Breast epithelium (tissue), 4 donors: ENCODE measurements around the gene PRRT4. TPM values are rescaled to one million over a fixed set of nuclear protein-coding genes. Genes with fewer than 3 reads are reported as not detected.

Experiments
- DNase-seq, 2 donors: peaks; one replicate each; pipeline ENCODE4 v3.0.0-alpha.2; 2019; ENCODE audit warnings: low spot score in 2 of 2
- H3K27ac ChIP-seq, 2 donors: fragments of 200-600 bp; sonication (generic) in 1 of 2; one replicate each; pipeline ENCODE4 v1.5.1; 2016 to 2019; ENCODE audit warnings: mild to moderate bottlenecking in 1 of 2
- H3K27me3 ChIP-seq, 2 donors: fragments of 200-600 bp; sonication (generic) in 1 of 2; one replicate each; pipeline versions ENCODE4 v1.5.1 to v1.6.0; 2017 to 2019; ENCODE audit warnings: control low read depth in 1 of 2, mild to moderate bottlenecking in 1 of 2
- H3K36me3 ChIP-seq: fragments of 200-600 bp; one replicate; pipeline ENCODE4 v1.5.1; 2019
- H3K4me1 ChIP-seq, 2 donors: fragments of 200-600 bp; sonication (generic); one replicate each; pipeline ENCODE4 v1.5.1; 2016 to 2019; ENCODE audit warnings: control low read depth in 1 of 2
- H3K4me3 ChIP-seq, 3 donors: fragments of 200-600 bp; sonication (generic); 1 replicate in 2 of 3; 2 replicates in 1 of 3; pipeline ENCODE4 v1.5.1; 2016 to 2019; ENCODE audit warnings: mild to moderate bottlenecking in 3 of 3, moderate library complexity in 2 of 3
- H3K9me3 ChIP-seq, 2 donors: fragments of 200-600 bp; sonication (generic) in 1 of 2; one replicate each; pipeline ENCODE4 v1.5.1; 2016 to 2019; ENCODE audit warnings: control low read depth in 1 of 2
- CTCF ChIP-seq, 3 donors: fragments of 450-650 bp; IDR thresholded peaks; one replicate each; pipeline ENCODE4 v1.5.1; 2016 to 2017; ENCODE audit warnings: antibody characterized with exemption in 3 of 3, mild to moderate bottlenecking in 3 of 3, moderate library complexity in 3 of 3
- POLR2A ChIP-seq: fragments of 450-650 bp; IDR thresholded peaks from one replicate; pipeline ENCODE4 v1.6.1; 2016; ENCODE audit warnings: antibody characterized with exemption, mild to moderate bottlenecking, moderate library complexity
- POLR2AphosphoS5 ChIP-seq, 3 donors: sonication (generic); formaldehyde crosslinking; IDR thresholded peaks; one replicate each; pipeline ENCODE4 v1.6.1; 2017; ENCODE audit warnings: antibody characterized with exemption in 3 of 3
- intact Hi-C: fragments of 100-400 bp; cut with DNase I; formaldehyde crosslinking; loops from one replicate; pipeline ENCODE4 v1.15.1; 2023; ENCODE audit warnings: low total_unique reads
- total RNA-seq, 3 donors: library from RNA; depleted of rRNA; stranded (reverse); fragments of >200 nt; gene quantifications; one replicate each; pipeline ENCODE4 v1.1.0, GENCODE V29; 2016

PRRT4 gene
- total RNA-seq, 3 donors from 2014 or later: under 0.01 to 3.8 (median 0.44) TPM

- Histone ChIP-seq H3K4me1 (peaks cover 0 to 8% of the 10 kb centered on the region in 2 donors), H3K4me3 (no peak overlapping the region), H3K36me3 (peaks cover 6% of the 10 kb centered on the region), H3K9me3 (no peaks in the 10 kb centered on the region), H3K27me3 (no peaks in the 10 kb centered on the region), H3K27ac (no peak overlapping the region)
- DNase-seq: no peak
- intact Hi-C loops: no loop called here
- TF ChIP-seq POLR2A: no peak
- no peak for TF ChIP-seq POLR2AphosphoS5 (IDR thresholded peaks at IDR 0.05)
- TF ChIP-seq CTCF (IDR thresholded peaks at IDR 0.05): no peak
Measured at GRCh38 chr7:128341733-128342132, 19.8 kb downstream of the PRRT4 start.

DNA sequence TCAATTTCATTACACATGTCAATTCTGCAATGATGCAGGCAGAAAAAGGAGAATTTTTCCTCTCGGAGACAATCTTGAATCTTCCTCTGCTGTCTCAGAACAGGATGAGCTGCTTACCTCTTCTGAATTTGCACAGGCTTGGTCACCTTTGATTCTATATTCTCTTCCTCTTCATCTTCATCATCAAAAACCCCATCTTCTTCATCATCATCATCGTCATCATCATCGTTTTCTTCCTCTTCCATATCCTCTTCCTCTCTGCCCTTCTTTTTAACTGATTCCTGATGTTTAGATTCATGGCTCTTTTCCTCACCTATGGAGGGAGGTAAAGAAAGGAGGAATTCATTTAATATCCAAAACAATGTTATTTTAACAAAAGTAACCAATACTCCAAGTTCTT is 25.8 kb downstream of the PRRT4 start:
- DNase-seq: no peak
- Histone ChIP-seq H3K4me3 (no peak overlapping the region), H3K36me3 (peaks cover 9% of the 10 kb centered on the region), H3K27me3 (no peaks in the 10 kb centered on the region), H3K4me1 (no peaks in the 10 kb centered on the region), H3K9me3 (no peaks in the 10 kb centered on the region), H3K27ac (no peak overlapping the region)
- no peak for TF ChIP-seq CTCF (IDR thresholded peaks at IDR 0.05)
- no peak for TF ChIP-seq POLR2AphosphoS5 (IDR thresholded peaks at IDR 0.05)
- TF ChIP-seq POLR2A: no peak
- intact Hi-C loops: no loop called here

DNA sequence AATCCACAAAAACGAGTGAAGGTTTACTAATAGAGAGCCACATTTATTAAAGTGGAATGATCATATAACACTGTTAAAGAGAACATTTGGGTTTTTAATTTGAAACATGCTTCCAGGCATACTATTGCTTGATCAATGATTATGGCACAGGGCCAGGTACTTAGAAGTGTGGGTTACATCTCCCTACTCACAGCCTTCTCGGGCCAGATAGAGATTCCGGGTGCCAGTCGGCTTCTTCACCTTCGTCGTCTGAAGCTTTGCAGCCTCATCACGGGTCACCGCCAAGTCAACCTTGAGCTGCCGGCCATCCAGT is 37.2 kb downstream of the PRRT4 start:
- Histone ChIP-seq H3K4me1 (no peaks in the 10 kb centered on the region), H3K4me3 (no peak overlapping the region), H3K27ac (no peak overlapping the region), H3K36me3 (peaks cover 7% of the 10 kb centered on the region), H3K27me3 (no peaks in the 10 kb centered on the region), H3K9me3 (no peaks in the 10 kb centered on the region)
- intact Hi-C loops: no loop called here
- TF ChIP-seq POLR2AphosphoS5 (IDR thresholded peaks at IDR 0.05) (no peak), POLR2A (no peak), CTCF (IDR thresholded peaks at IDR 0.05) (no peak)
- DNase-seq: no peak

GRCh38 chr7:128323459-128324367 is 37.8 kb downstream of the PRRT4 start:
- H3K9me3 ChIP-seq: no peaks in the 10 kb centered on the region
- TF ChIP-seq POLR2A (no peak), POLR2AphosphoS5 (IDR thresholded peaks at IDR 0.05) (no peak), CTCF (IDR thresholded peaks at IDR 0.05) (no peak)
- no peak overlapping the region for H3K27ac ChIP-seq
- peaks cover 13% of the 10 kb centered on the region for H3K36me3 ChIP-seq
- H3K4me1 ChIP-seq: no peaks in the 10 kb centered on the region
- no peaks in the 10 kb centered on the region for H3K27me3 ChIP-seq
- no peak overlapping the region for H3K4me3 ChIP-seq
- intact Hi-C loops: no loop called here
- DNase-seq: no peak

GRCh38 chr7:128323040-128323439 is 38.5 kb downstream of the PRRT4 start:
- no peak overlapping the region for H3K27ac ChIP-seq
- H3K4me3 ChIP-seq: no peak overlapping the region
- DNase-seq: no peak
- H3K9me3 ChIP-seq: no peaks in the 10 kb centered on the region
- H3K4me1 ChIP-seq: no peaks in the 10 kb centered on the region
- no peaks in the 10 kb centered on the region for H3K27me3 ChIP-seq
- TF ChIP-seq POLR2AphosphoS5 (IDR thresholded peaks at IDR 0.05): no peak
- TF ChIP-seq POLR2A: no peak
- TF ChIP-seq CTCF (IDR thresholded peaks at IDR 0.05): no peak
- intact Hi-C loops: no loop called here
- peaks cover 14% of the 10 kb centered on the region for H3K36me3 ChIP-seq
